ENCODE results near the gene RUNDC3A. TPM values are rescaled to one million over a fixed set of nuclear protein-coding genes. Genes with fewer than 3 reads are reported as not detected.
A peak's percentile ranks its signal among the peaks of the same experiment; 100 is the strongest.

Gene RUNDC3A
- total RNA-seq, 1 donor from 2014 or later: 10.3 TPM

DNA sequence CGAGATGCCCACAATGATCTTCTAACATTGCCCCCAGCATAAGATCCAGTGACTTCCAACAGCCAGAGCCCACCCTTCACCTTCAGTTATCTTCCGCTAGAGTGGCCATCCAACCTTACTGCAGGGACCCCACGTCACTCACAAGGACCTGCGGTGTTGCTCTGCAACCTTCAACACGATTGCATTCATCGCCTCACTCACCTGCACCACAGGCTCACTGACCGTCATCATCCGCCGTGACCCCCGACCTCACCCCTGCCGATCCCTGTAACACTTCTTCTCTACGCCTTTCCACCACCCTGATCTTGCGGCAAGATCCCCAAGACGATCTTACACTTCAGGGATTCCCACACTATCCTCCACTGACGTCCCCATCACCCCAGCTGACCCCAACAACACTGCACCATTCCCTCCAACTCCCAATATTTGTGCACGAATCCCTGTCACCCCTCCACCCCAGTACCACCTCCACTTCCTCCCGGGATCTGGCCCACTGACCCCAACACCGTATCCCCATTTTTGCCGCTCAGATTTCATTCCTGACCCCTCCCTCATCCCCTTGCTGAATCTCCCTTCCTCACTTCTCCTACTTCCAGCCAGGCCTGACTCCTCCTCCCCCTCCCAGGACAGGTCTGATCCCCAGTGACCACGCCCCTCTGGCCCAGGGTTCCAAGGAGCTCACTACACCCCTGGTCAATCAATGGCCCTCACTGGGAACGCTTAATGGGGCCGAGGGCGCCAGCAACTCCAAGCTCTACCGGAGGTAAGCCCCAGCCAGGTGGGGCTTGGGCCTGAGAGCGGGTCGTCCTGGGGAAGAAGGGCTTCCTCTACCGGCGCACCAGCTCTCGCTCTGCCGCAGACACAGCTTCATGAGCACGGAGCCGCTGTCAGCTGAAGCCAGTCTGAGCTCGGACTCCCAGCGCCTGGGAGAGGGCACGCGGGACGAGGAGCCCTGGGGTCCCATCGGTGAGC is 7.6 kb downstream of the RUNDC3A start:
- TF ChIP-seq, protein P1, sequence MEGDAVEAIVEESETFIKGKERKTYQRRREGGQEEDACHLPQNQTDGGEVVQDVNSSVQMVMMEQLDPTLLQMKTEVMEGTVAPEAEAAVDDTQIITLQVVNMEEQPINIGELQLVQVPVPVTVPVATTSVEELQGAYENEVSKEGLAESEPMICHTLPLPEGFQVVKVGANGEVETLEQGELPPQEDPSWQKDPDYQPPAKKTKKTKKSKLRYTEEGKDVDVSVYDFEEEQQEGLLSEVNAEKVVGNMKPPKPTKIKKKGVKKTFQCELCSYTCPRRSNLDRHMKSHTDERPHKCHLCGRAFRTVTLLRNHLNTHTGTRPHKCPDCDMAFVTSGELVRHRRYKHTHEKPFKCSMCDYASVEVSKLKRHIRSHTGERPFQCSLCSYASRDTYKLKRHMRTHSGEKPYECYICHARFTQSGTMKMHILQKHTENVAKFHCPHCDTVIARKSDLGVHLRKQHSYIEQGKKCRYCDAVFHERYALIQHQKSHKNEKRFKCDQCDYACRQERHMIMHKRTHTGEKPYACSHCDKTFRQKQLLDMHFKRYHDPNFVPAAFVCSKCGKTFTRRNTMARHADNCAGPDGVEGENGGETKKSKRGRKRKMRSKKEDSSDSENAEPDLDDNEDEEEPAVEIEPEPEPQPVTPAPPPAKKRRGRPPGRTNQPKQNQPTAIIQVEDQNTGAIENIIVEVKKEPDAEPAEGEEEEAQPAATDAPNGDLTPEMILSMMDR (conservative IDR thresholded peaks at IDR 0.05): no peak

DNA sequence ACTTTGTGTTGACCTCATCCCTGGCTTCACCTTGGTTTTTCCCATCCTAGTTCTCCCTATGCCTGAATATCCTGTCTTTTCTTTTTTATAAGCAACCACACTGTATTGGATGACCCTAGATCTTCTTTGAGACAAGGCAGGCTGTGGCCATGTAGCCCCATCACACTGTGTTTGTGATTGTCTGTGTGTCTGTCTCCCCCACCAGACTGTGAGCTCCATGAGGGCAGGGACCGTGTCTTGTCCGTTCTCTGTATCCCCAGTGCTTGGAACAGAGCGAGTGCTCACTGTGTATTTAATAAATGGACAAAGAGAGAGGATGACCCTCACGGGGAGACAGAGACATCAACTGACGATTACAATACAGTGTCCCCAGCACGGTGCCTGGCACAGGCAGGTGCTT is 9.1 kb downstream of the RUNDC3A start:
- Mint-ChIP-seq H3K4me1 (ENCODE audit: unreplicated experiment) (peaks cover 9% of the 10 kb centered on the region), H3K27ac (no peak overlapping the region), H3K9me3 (no peaks in the 10 kb centered on the region), H3K36me3 (peaks cover 9% of the 10 kb centered on the region), H3K27me3 (peaks cover 60% of the 10 kb centered on the region), H3K4me3 (peak overlapping the region; percentile 29)
- no peak for DNase-seq (ENCODE audit: extremely low spot score, unreplicated experiment)
- TF ChIP-seq, protein P1 (conservative IDR thresholded peaks at IDR 0.05): no peak

More for the DNA sequence above, 7.6 kb downstream of the RUNDC3A start:
- peaks cover 9% of the 10 kb centered on the region for H3K36me3 Mint-ChIP-seq
- no peaks in the 10 kb centered on the region for H3K9me3 Mint-ChIP-seq
- DNase-seq (ENCODE audit: extremely low spot score, unreplicated experiment): no peak
- peaks cover 9% of the 10 kb centered on the region for H3K4me1 Mint-ChIP-seq (ENCODE audit: unreplicated experiment)
- peak overlapping the region; percentile 71 for H3K4me3 Mint-ChIP-seq
- peaks cover 69% of the 10 kb centered on the region for H3K27me3 Mint-ChIP-seq
- no peak overlapping the region for H3K27ac Mint-ChIP-seq

DNA sequence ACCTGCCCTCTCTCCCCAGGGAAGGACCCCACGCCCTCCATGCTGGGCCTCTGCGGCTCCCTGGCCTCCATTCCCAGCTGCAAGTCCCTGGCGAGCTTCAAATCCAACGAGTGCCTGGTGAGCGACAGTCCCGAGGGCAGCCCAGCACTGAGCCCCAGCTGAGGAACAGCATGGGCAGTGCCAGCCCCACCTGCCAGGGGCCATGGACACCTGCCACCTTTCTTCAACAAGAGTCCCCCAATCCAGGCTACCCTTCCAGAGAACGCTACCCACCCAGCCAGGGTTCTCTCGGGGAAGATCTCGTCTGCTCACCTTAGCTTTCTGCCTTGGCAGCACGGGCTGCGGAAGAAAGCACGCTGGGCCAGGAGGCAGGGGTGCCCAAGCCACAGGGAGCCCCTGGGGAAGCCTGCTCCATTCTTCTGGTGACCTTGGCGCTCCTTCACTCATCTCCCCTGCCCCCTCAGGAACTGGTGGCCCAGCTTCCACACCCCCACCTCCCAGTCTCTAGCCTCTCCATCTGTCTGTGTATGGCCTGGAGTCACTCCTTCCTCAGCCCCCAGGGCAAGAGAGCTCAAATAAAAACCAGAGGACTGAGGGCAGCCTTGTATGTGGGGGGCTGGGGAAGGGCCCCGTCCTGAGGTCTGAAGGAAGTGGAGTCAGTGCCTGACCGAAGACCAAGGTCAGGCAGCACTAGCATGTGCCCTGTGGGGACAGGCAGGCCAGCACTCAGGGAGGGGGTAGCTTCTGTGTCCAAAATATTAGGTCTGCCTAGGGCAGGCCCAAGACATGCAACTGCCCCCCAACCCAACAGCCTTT is 9.9 kb downstream of the RUNDC3A start:
- Mint-ChIP-seq H3K36me3 (peaks cover 9% of the 10 kb centered on the region), H3K9me3 (no peaks in the 10 kb centered on the region), H3K27me3 (peaks cover 53% of the 10 kb centered on the region), H3K4me3 (no peak overlapping the region), H3K4me1 (ENCODE audit: unreplicated experiment) (peaks cover 9% of the 10 kb centered on the region), H3K27ac (no peak overlapping the region)
- TF ChIP-seq, protein P1 (conservative IDR thresholded peaks at IDR 0.05): no peak
- DNase-seq (ENCODE audit: extremely low spot score, unreplicated experiment): no peak

DNA sequence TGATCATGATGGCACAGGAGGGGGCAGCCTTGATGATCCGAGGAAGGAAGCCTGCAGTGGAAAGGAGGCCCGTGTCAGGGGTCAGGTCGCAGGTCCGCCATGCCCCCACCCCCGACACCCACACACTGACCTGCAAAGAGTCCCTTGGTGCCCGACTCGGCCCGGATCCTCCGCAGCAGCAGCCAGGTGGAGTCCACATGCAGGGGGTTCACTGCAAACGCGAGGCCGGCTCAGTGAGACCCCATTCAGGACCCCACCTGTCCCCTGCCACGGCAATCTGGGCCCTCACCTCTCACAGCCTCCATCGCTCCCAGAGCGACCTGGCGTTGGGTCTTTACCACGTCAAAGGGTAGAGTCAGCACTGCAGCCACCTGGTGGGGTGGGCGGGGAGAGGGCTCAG is 11.7 kb downstream of the RUNDC3A start:
- Mint-ChIP-seq H3K36me3 (peaks cover 9% of the 10 kb centered on the region), H3K4me3 (no peak overlapping the region), H3K9me3 (no peaks in the 10 kb centered on the region), H3K4me1 (ENCODE audit: unreplicated experiment) (peaks cover 9% of the 10 kb centered on the region), H3K27me3 (peaks cover 38% of the 10 kb centered on the region), H3K27ac (no peak overlapping the region)
- no peak for DNase-seq (ENCODE audit: extremely low spot score, unreplicated experiment)
- TF ChIP-seq, protein P1 (conservative IDR thresholded peaks at IDR 0.05): no peak

DNA sequence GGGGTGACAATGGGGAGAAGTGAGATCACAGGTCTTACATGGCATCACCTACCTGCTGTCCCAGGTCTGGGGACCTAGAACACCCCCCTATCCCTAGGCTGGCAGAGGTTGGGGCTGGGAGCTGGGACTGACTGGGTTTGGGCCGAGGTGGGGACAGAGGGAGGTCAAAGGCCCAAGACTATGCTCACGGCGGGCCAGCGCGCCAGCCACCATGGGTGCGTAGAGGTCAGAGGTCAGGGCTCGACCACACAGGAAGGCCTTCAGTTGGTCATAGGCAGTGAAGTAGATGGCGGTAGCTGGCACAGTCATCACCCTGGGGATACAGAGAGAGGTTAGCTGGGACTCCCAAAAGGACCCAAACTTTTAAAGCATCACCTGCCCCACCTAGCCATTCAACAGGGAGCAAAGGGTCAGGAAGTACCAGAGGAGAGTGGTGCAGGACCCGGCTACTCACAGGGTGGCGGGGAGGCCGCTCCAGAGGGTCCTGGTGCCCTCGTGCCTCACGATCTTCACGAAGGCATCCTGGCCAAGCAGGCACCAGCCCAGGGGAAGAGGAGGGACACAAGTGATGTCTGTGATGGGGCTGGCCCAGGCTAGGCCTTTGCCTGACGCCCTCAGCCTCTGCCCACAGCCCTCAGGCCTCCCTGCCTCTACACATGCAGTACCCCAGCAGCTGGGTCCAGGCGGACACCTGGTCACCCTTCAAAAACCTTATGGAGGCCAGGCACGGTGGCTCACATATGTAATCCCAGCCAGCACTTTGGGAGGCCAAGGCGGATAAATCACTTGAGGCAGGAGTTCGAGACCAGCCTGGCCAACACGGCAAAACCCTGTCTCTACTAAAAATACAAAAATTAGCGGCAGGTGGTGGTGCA is 13.1 kb downstream of the RUNDC3A start:
- Mint-ChIP-seq H3K9me3 (no peaks in the 10 kb centered on the region), H3K4me3 (peak overlapping the region; percentile 17), H3K4me1 (ENCODE audit: unreplicated experiment) (no peaks in the 10 kb centered on the region), H3K27ac (no peak overlapping the region), H3K27me3 (peaks cover 27% of the 10 kb centered on the region), H3K36me3 (peaks cover 9% of the 10 kb centered on the region)
- TF ChIP-seq, protein P1 (conservative IDR thresholded peaks at IDR 0.05): no peak
- DNase-seq (ENCODE audit: extremely low spot score, unreplicated experiment): no peak

Measured in type B pancreatic cell (in vitro differentiated cells).